K562 (cell line): ENCODE measurements around the gene HOXB1. TPM values are rescaled to one million over a fixed set of nuclear protein-coding genes. Genes with fewer than 3 reads are reported as not detected.
A peak's percentile ranks its signal among the peaks of the same experiment; 100 is the strongest.

ENCODE experiments used
- HNRNPUL1 ChIP-seq: fragments of 200-400 bp; formaldehyde crosslinking; IDR thresholded peaks from 2 replicates; pipeline ENCODE4 v1.6.1; 2017; ENCODE audit warnings: low read length
- JUN ChIP-seq, 2 experiments: sonication (generic) in 1 of 2; formaldehyde crosslinking in 1 of 2; IDR thresholded peaks; 2 replicates each; pipeline versions ENCODE4 v1.6.1 to v1.8.0; 2012 to 2022; ENCODE audit warnings: borderline replicate concordance in 2 of 2, mild to moderate bottlenecking in 2 of 2, improper control_type of control experiment in 1 of 2, low read depth in 1 of 2, low read length in 1 of 2, missing genetic modification reagents in 1 of 2
- JUND ChIP-seq, 2 experiments: IDR thresholded peaks; 2 replicates in 1 of 2; 3 replicates in 1 of 2; pipeline ENCODE4 v1.6.1; 2011; ENCODE audit warnings: borderline replicate concordance in 2 of 2, low read depth in 2 of 2, low read length in 2 of 2, improper control_type of control experiment in 1 of 2, missing biosample characterization in 1 of 2, missing genetic modification characterization in 1 of 2, missing genetic modification reagents in 1 of 2
- MTA1 ChIP-seq: fragments of 450-650 bp; IDR thresholded peaks from 2 replicates; pipeline ENCODE4 v1.6.1; 2017; ENCODE audit warnings: borderline replicate concordance
- POLR2B ChIP-seq: fragments of 450-650 bp; IDR thresholded peaks from 2 replicates; pipeline ENCODE4 v1.6.1; 2018; ENCODE audit warnings: low read depth; ENCODE audit not compliant: partially characterized antibody
- SETDB1 ChIP-seq: IDR thresholded peaks from one replicate; pipeline ENCODE4 v1.6.1; 2012; ENCODE audit warnings: low read length, control low read depth, inconsistent platforms
- SMAD3 ChIP-seq: fragments of 450-650 bp; formaldehyde crosslinking; conservative IDR thresholded peaks from 2 replicates; pipeline ENCODE4 v1.4.0; 2020; ENCODE audit warnings: mild to moderate bottlenecking
- polyA plus RNA-seq, 8 experiments: library from polyadenylated mRNA; depleted of rRNA in 4 of 8; stranded (reverse) in 5 of 8; unstranded in 3 of 8; fragments of >200 nt; fragmentation: Nextera tagmentation in 2 of 8; fragmentation: Illumina TruSeq in 1 of 8; extraction: Ambion mirVana in 2 of 8; extraction: Trizol in 1 of 8; gene quantifications; 2 replicates each; pipeline versions ENCODE4 v1.2.1 to v1.2.3, GENCODE V29; 2011 to 2014; ENCODE audit warnings: inconsistent platforms in 1 of 8, missing spikeins in 1 of 8
- total RNA-seq, 7 experiments: library from RNA; depleted of rRNA in 6 of 7; stranded (reverse); fragments of >200 nt in 6 of 7; fragmentation: Illumina TruSeq in 2 of 7; extraction: Trizol in 2 of 7; gene quantifications; 2 replicates each; pipeline versions ENCODE4 v1.2.1 to v1.2.3, GENCODE V29; 2011 to 2021; ENCODE audit warnings: low replicate concordance in 1 of 7
- TF ChIP-seq, protein P1 (sequence below): fragments of 450-650 bp; IDR thresholded peaks from 2 replicates; pipeline ENCODE4 v1.6.1; 2016; ENCODE audit warnings: mild to moderate bottlenecking
- TF ChIP-seq, protein P2 (sequence below), 2 experiments: fragments of 450-650 bp in 1 of 2; IDR thresholded peaks; 2 replicates each; pipeline ENCODE4 v1.6.1; 2011 to 2017; ENCODE audit warnings: low read depth in 2 of 2, antibody characterized with exemption in 1 of 2, borderline replicate concordance in 1 of 2, low read length in 1 of 2, mild to moderate bottlenecking in 1 of 2, mixed read lengths in 1 of 2; ENCODE audit not compliant: control insufficient read depth in 1 of 2
- TF ChIP-seq, protein P3 (sequence below): sonication (generic); formaldehyde crosslinking; IDR thresholded peaks from 2 replicates; pipeline ENCODE4 v1.8.1; 2023; ENCODE audit warnings: mild to moderate bottlenecking, missing genetic modification reagents
- TF ChIP-seq, protein P4 (sequence below): fragments of 450-650 bp; IDR thresholded peaks from 2 replicates; pipeline ENCODE4 v1.6.1; 2017; ENCODE audit warnings: antibody characterized with exemption
- TF ChIP-seq, protein P5 (sequence below): fragments of 450-650 bp; IDR thresholded peaks from 2 replicates; pipeline ENCODE4 v1.7.0; 2016; ENCODE audit warnings: borderline replicate concordance

HOXB1 gene
- total and polyA plus RNA-seq, 9 of the 15 experiments (the other 6 are each of a cell fraction or from before 2014, with no cell fraction given) = 0.04 TPM; not detected in 8

DNA sequence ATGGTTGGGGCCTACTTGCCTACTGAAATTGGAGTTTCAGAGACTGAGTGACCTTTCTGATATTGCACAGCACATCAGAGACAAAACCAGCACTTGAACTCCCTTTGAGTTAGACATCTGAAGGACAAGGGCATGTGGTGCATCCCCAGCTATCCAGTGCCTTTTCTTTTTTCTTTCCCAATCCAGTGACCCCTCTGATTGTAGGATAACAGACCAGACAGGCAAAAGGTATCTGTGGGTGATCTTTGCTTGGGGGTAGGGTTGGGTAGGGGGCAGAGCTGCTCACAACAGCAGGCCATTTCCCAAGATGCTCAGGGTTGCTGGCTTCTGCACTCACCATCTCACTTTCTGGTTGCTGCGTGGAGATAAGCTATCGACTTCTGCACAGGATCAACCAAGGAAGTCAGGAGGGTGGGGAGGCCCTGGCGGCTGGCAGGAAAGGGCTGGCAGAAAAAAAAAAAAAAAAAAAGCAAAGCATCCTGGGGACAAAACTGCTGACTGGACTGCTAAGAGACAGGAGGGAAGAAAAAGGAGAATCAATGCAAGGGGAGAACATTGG lies 42.2 kb downstream of the HOXB1 start (continued):
- TF ChIP-seq, protein P1, sequence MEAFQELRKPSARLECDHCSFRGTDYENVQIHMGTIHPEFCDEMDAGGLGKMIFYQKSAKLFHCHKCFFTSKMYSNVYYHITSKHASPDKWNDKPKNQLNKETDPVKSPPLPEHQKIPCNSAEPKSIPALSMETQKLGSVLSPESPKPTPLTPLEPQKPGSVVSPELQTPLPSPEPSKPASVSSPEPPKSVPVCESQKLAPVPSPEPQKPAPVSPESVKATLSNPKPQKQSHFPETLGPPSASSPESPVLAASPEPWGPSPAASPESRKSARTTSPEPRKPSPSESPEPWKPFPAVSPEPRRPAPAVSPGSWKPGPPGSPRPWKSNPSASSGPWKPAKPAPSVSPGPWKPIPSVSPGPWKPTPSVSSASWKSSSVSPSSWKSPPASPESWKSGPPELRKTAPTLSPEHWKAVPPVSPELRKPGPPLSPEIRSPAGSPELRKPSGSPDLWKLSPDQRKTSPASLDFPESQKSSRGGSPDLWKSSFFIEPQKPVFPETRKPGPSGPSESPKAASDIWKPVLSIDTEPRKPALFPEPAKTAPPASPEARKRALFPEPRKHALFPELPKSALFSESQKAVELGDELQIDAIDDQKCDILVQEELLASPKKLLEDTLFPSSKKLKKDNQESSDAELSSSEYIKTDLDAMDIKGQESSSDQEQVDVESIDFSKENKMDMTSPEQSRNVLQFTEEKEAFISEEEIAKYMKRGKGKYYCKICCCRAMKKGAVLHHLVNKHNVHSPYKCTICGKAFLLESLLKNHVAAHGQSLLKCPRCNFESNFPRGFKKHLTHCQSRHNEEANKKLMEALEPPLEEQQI = no peak
- TF ChIP-seq, protein P2, sequence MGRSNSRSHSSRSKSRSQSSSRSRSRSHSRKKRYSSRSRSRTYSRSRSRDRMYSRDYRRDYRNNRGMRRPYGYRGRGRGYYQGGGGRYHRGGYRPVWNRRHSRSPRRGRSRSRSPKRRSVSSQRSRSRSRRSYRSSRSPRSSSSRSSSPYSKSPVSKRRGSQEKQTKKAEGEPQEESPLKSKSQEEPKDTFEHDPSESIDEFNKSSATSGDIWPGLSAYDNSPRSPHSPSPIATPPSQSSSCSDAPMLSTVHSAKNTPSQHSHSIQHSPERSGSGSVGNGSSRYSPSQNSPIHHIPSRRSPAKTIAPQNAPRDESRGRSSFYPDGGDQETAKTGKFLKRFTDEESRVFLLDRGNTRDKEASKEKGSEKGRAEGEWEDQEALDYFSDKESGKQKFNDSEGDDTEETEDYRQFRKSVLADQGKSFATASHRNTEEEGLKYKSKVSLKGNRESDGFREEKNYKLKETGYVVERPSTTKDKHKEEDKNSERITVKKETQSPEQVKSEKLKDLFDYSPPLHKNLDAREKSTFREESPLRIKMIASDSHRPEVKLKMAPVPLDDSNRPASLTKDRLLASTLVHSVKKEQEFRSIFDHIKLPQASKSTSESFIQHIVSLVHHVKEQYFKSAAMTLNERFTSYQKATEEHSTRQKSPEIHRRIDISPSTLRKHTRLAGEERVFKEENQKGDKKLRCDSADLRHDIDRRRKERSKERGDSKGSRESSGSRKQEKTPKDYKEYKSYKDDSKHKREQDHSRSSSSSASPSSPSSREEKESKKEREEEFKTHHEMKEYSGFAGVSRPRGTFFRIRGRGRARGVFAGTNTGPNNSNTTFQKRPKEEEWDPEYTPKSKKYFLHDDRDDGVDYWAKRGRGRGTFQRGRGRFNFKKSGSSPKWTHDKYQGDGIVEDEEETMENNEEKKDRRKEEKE (IDR thresholded peaks at IDR 0.05; ENCODE audit: borderline replicate concordance in 1 of 2, control insufficient read depth in 1 of 2, low read depth in 2 of 2, low read length in 1 of 2) = no peak
- TF ChIP-seq SMAD3 (no peak), POLR2B (no peak), HNRNPUL1 (no peak), SETDB1 (no peak), JUND (IDR thresholded peaks at IDR 0.05; ENCODE audit: borderline replicate concordance, low read depth, low read length) (no peak), JUND (tag; IDR thresholded peaks at IDR 0.05; ENCODE audit: borderline replicate concordance, low read depth, low read length) (peak; percentile 38; the same call in 1 of the 3 replicates), MTA1 (peak; percentile 55), JUN (IDR thresholded peaks at IDR 0.05; ENCODE audit: borderline replicate concordance, low read depth, low read length) (no peak), JUN (CRISPR knock-in tag; IDR thresholded peaks at IDR 0.05; ENCODE audit: borderline replicate concordance) (no peak)
- TF ChIP-seq, protein P3, sequence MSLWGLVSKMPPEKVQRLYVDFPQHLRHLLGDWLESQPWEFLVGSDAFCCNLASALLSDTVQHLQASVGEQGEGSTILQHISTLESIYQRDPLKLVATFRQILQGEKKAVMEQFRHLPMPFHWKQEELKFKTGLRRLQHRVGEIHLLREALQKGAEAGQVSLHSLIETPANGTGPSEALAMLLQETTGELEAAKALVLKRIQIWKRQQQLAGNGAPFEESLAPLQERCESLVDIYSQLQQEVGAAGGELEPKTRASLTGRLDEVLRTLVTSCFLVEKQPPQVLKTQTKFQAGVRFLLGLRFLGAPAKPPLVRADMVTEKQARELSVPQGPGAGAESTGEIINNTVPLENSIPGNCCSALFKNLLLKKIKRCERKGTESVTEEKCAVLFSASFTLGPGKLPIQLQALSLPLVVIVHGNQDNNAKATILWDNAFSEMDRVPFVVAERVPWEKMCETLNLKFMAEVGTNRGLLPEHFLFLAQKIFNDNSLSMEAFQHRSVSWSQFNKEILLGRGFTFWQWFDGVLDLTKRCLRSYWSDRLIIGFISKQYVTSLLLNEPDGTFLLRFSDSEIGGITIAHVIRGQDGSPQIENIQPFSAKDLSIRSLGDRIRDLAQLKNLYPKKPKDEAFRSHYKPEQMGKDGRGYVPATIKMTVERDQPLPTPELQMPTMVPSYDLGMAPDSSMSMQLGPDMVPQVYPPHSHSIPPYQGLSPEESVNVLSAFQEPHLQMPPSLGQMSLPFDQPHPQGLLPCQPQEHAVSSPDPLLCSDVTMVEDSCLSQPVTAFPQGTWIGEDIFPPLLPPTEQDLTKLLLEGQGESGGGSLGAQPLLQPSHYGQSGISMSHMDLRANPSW (CRISPR knock-in tag) = no peak
- TF ChIP-seq, protein P4, sequence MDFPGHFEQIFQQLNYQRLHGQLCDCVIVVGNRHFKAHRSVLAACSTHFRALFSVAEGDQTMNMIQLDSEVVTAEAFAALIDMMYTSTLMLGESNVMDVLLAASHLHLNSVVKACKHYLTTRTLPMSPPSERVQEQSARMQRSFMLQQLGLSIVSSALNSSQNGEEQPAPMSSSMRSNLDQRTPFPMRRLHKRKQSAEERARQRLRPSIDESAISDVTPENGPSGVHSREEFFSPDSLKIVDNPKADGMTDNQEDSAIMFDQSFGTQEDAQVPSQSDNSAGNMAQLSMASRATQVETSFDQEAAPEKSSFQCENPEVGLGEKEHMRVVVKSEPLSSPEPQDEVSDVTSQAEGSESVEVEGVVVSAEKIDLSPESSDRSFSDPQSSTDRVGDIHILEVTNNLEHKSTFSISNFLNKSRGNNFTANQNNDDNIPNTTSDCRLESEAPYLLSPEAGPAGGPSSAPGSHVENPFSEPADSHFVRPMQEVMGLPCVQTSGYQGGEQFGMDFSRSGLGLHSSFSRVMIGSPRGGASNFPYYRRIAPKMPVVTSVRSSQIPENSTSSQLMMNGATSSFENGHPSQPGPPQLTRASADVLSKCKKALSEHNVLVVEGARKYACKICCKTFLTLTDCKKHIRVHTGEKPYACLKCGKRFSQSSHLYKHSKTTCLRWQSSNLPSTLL = no peak
- TF ChIP-seq, protein P5, sequence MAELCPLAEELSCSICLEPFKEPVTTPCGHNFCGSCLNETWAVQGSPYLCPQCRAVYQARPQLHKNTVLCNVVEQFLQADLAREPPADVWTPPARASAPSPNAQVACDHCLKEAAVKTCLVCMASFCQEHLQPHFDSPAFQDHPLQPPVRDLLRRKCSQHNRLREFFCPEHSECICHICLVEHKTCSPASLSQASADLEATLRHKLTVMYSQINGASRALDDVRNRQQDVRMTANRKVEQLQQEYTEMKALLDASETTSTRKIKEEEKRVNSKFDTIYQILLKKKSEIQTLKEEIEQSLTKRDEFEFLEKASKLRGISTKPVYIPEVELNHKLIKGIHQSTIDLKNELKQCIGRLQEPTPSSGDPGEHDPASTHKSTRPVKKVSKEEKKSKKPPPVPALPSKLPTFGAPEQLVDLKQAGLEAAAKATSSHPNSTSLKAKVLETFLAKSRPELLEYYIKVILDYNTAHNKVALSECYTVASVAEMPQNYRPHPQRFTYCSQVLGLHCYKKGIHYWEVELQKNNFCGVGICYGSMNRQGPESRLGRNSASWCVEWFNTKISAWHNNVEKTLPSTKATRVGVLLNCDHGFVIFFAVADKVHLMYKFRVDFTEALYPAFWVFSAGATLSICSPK = no peak
